Loucy (cell line): ENCODE measurements around the gene IRF2BP2.

Experiments used
- H2AFZ ChIP-seq: fragments of 200-600 bp; sonication (generic); 2 replicates; pipeline ENCODE4 v1.6.0; 2016; ENCODE audit warnings: antibody characterized with exemption, mild to moderate bottlenecking, low read length, moderate library complexity
- H3F3A ChIP-seq: fragments of 200-600 bp; 2 replicates; pipeline ENCODE4 v1.6.0; 2016; ENCODE audit warnings: antibody characterized with exemption, low read depth, mild to moderate bottlenecking
- H3K27me3 ChIP-seq: fragments of 200-600 bp; sonication (generic); 2 replicates; pipeline ENCODE4 v1.6.1; 2014; ENCODE audit warnings: low read length, mild to moderate bottlenecking; ENCODE audit not compliant: insufficient read depth, poor library complexity, severe bottlenecking
- H3K36me3 ChIP-seq: fragments of 200-600 bp; sonication (generic); 2 replicates; pipeline ENCODE4 v1.6.1; 2016; ENCODE audit warnings: low read length; ENCODE audit not compliant: insufficient read depth
- H3K4me1 ChIP-seq: fragments of 200-600 bp; sonication (generic); 2 replicates; pipeline ENCODE4 v1.5.1; 2014; ENCODE audit warnings: low read length, mild to moderate bottlenecking; ENCODE audit not compliant: insufficient read depth, poor library complexity, severe bottlenecking
- H3K4me2 ChIP-seq: fragments of 200-600 bp; sonication (generic); 2 replicates; pipeline ENCODE4 v1.6.0; 2014; ENCODE audit warnings: antibody characterized with exemption, low read length, low read depth, mild to moderate bottlenecking; ENCODE audit not compliant: poor library complexity, severe bottlenecking
- H3K4me3 ChIP-seq: fragments of 200-600 bp; sonication (generic); 2 replicates; pipeline ENCODE4 v1.5.1; 2014; ENCODE audit warnings: low read length, mild to moderate bottlenecking, mixed read lengths; ENCODE audit not compliant: poor library complexity, severe bottlenecking
- H3K79me2 ChIP-seq: fragments of 200-600 bp; sonication (generic); 2 replicates; pipeline ENCODE4 v1.6.1; 2014; ENCODE audit warnings: low read length; ENCODE audit not compliant: insufficient read depth
- H3K9ac ChIP-seq: fragments of 200-600 bp; sonication (generic); 2 replicates; pipeline ENCODE4 v1.6.0; 2014; ENCODE audit warnings: mild to moderate bottlenecking, low read depth, low read length, moderate library complexity; ENCODE audit not compliant: poor library complexity, severe bottlenecking
- H3K9me2 ChIP-seq: fragments of 200-600 bp; sonication (generic); replicated peaks from 2 replicates; pipeline ENCODE4 v1.6.1; 2016; ENCODE audit warnings: low read depth, low read length, mixed read lengths
- H3K9me3 ChIP-seq: fragments of 200-600 bp; sonication (generic); 2 replicates; pipeline ENCODE4 v1.6.1; 2014; ENCODE audit warnings: mild to moderate bottlenecking, antibody characterized with exemption, low read length, low read depth; ENCODE audit not compliant: insufficient read depth
- H4K20me1 ChIP-seq: fragments of 200-600 bp; sonication (generic); 2 replicates; pipeline ENCODE4 v1.6.0; 2014; ENCODE audit warnings: antibody characterized with exemption, low read length, mild to moderate bottlenecking; ENCODE audit not compliant: insufficient read depth, poor library complexity, severe bottlenecking
- CTCF ChIP-seq: fragments of 200-600 bp; sonication (generic); conservative IDR thresholded peaks from 2 replicates; pipeline ENCODE4 v1.5.1; 2014; ENCODE audit warnings: mild to moderate bottlenecking, antibody characterized with exemption, low read length
- EZH2phosphoT487 ChIP-seq: fragments of 200-600 bp; IDR thresholded peaks from 2 replicates; pipeline ENCODE4 v1.6.1; 2018; ENCODE audit warnings: antibody characterized with exemption, mild to moderate bottlenecking, moderate library complexity, borderline replicate concordance

Gene IRF2BP2

GRCh38 chr1:234593771-234594504, 16.0 kb downstream of the IRF2BP2 start:
- no peak overlapping the region for H3K4me3 ChIP-seq
- H3K9ac ChIP-seq = no peak overlapping the region
- peaks cover 6% of the 10 kb centered on the region; the same call in 1 of the 2 replicates for H3K79me2 ChIP-seq
- TF ChIP-seq CTCF = no peak
- no peak for TF ChIP-seq EZH2phosphoT487
- H3K9me3 ChIP-seq = no peaks in the 10 kb centered on the region
- no peaks in the 10 kb centered on the region for H3K27me3 ChIP-seq
- H3K4me1 ChIP-seq = peaks cover 11% of the 10 kb centered on the region
- H3K9me2 ChIP-seq = no peaks in the 10 kb centered on the region
- peaks cover 2% of the 10 kb centered on the region; the same call in 1 of the 2 replicates for H3F3A ChIP-seq
- H2AFZ ChIP-seq = no peak overlapping the region
- no peaks in the 10 kb centered on the region for H4K20me1 ChIP-seq
- no peaks in the 10 kb centered on the region for H3K36me3 ChIP-seq
- H3K4me2 ChIP-seq = no peak overlapping the region

DNA sequence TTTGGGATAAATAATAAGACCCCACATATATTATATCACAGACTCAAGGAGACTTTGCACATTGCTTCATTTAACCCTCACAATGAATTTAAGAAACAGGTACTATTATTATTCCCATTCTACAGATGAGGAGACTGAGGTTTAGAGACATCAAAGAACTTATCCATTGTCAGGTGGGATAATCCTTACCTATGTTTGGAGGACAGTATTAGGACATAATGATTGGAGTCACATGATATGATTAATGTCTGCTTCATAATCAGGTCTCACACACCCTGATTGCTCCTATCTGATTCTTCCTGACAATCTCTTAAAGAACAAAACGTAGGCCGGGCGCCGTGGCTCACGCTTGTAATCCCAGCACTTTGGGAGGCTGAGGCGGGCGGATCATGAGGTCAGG, 16.9 kb downstream of the IRF2BP2 start:
- Histone ChIP-seq H2AFZ (no peak overlapping the region), H3K4me1 (peaks cover 6% of the 10 kb centered on the region), H3K27me3 (no peaks in the 10 kb centered on the region), H3K79me2 (no peaks in the 10 kb centered on the region), H3K4me2 (no peak overlapping the region), H3K36me3 (no peaks in the 10 kb centered on the region), H3K9ac (no peak overlapping the region), H3K9me3 (no peaks in the 10 kb centered on the region), H4K20me1 (no peaks in the 10 kb centered on the region), H3K9me2 (no peaks in the 10 kb centered on the region), H3K4me3 (no peak overlapping the region), H3F3A (no peaks in the 10 kb centered on the region)
- TF ChIP-seq CTCF (no peak), EZH2phosphoT487 (no peak)

DNA sequence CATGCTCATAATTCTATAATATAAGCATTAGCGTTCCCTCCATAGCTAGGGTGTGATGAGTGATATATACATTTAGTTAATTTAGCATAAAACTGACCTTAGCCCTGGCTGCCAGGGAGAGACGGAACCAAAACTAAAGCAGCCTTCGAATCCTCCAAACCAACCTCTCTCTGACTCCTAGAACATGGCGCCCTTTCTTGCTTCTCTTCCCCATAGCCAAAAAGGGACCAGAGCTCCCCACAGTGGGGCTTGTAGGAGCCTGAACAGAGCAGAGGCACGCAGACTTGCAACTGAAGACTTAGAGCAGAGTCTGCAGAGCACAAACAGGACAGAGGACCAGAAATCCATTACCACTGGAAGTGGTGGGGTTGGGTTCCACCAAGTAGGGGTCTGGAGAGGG, 17.7 kb downstream of the IRF2BP2 start:
- no peaks in the 10 kb centered on the region for H3F3A ChIP-seq
- H3K4me3 ChIP-seq = no peak overlapping the region
- H3K4me2 ChIP-seq = no peak overlapping the region
- no peaks in the 10 kb centered on the region for H3K9me2 ChIP-seq
- no peaks in the 10 kb centered on the region for H3K9me3 ChIP-seq
- no peaks in the 10 kb centered on the region for H3K27me3 ChIP-seq
- TF ChIP-seq CTCF (no peak), EZH2phosphoT487 (no peak)
- no peak overlapping the region for H2AFZ ChIP-seq
- H3K79me2 ChIP-seq = no peaks in the 10 kb centered on the region
- no peak overlapping the region for H3K9ac ChIP-seq
- H3K4me1 ChIP-seq = peaks cover 6% of the 10 kb centered on the region
- H4K20me1 ChIP-seq = no peaks in the 10 kb centered on the region
- H3K36me3 ChIP-seq = no peaks in the 10 kb centered on the region
